Fibroblast of lung (primary cell): ENCODE results near the gene UBR4.

Source experiments
- CTCF ChIP-seq, 2 donors: IDR thresholded peaks in 1 of 2; conservative IDR thresholded peaks in 1 of 2; 1 replicate in 1 of 2; 2 replicates in 1 of 2; pipeline ENCODE4 v1.5.1; 2011 to 2012; ENCODE audit warnings: low read length in 2 of 2, control low read depth in 1 of 2, inconsistent platforms in 1 of 2, low read depth in 1 of 2, mild to moderate bottlenecking in 1 of 2
- EZH2 ChIP-seq: IDR thresholded peaks from 2 replicates; pipeline ENCODE4 v1.5.1; 2012; ENCODE audit warnings: low read length, control low read depth, mild to moderate bottlenecking; ENCODE audit errors: missing control alignments

GRCh38 chr1:19124273-19124672 is 85.8 kb downstream of the UBR4 start:
- TF ChIP-seq CTCF (conservative IDR thresholded peaks at IDR 0.05 in 1 of 2, IDR thresholded peaks at IDR 0.05 in 1 of 2; ENCODE audit: low read depth in 1 of 2, low read length in 2 of 2) (no peak), EZH2 (no peak)
